HG03095 (cell line): ENCODE data around the gene GPR132.

Source experiments
- ATAC-seq: cut with Tn5 transposase; IDR thresholded peaks from one replicate; pipeline ENCODE4 v1.9.1; 2021; ENCODE audit warnings: moderate library complexity; ENCODE audit not compliant: unreplicated experiment

Gene GPR132

GRCh38 chr14:105005929-105006830 is 59.0 kb downstream of the GPR132 start:
- no peak for ATAC-seq

GRCh38 chr14:105005329-105005928 is 59.8 kb downstream of the GPR132 start:
- no peak for ATAC-seq
